ENCODE measurements around the gene TLE1.

Gene TLE1

GRCh38 chr9:81585191-81585763 lies 104.1 kb downstream of the TLE1 start:
- no peak overlapping the region for H3K4me3 ChIP-seq (ENCODE audit: low read length)
- TF ChIP-seq ZNF274 (IDR thresholded peaks at IDR 0.05; ENCODE audit: low read depth, low read length) = no peak

- no peak overlapping the region for H3K4me3 ChIP-seq (ENCODE audit: low read length)
- TF ChIP-seq ZNF274 (IDR thresholded peaks at IDR 0.05; ENCODE audit: low read depth, low read length) = no peak
Measured at GRCh38 chr9:81584099-81584498, 105.2 kb downstream of the TLE1 start.

DNA sequence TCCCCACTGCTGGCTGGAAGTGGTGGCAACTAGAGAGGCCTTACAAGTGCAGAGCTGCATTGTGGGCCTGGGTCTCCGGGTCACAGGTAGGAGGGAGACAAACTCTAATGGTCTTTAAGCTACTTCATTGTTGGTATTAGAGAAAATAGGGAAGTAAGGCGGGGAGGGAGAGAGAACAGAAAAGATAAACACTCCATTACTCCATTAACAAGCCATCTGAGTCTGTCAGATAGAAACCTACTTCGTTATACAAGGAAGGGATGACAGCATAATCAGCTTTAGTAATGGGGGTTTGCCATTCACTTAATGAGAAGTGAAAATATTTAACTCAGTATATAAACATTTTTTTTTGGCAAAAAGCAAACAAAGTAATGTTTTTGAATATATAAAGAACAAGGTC lies 107.4 kb downstream of the TLE1 start:
- H3K4me3 ChIP-seq (ENCODE audit: low read length) = no peak overlapping the region
- TF ChIP-seq ZNF274 (IDR thresholded peaks at IDR 0.05; ENCODE audit: low read depth, low read length) = no peak

GRCh38 chr9:81579381-81579780 lies 110.0 kb downstream of the TLE1 start:
- no peak for TF ChIP-seq ZNF274 (IDR thresholded peaks at IDR 0.05; ENCODE audit: low read depth, low read length)

DNA sequence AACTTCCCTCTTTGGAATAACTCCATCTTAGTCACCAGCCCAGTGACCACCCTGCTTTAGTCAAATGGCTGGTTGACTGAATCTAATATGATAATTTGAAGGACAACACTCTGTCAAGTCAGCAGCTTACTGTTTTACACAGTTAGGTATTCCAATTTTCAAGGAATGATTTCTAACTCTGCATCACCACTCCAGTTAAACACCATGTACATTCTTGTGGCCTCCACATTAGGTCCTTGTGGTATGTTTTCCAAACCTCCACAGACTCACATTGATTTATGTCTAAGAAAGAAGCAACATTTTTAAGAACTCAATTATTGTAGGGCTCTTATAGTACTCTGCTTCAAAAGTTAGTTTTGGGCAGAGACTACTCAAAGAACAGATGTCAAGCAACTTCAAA lies 110.7 kb downstream of the TLE1 start:
- no peak overlapping the region for H3K4me3 ChIP-seq (ENCODE audit: low read length)
- TF ChIP-seq ZNF274 (IDR thresholded peaks at IDR 0.05; ENCODE audit: low read depth, low read length) = no peak

More at GRCh38 chr9:81579381-81579780, 110.0 kb downstream of the TLE1 start:
- H3K4me3 ChIP-seq (ENCODE audit: low read length) = no peak overlapping the region

- H3K4me3 ChIP-seq (ENCODE audit: low read length) = no peak overlapping the region
- TF ChIP-seq ZNF274 (IDR thresholded peaks at IDR 0.05; ENCODE audit: low read depth, low read length) = no peak
Measured at GRCh38 chr9:81575956-81576355, 113.4 kb downstream of the TLE1 start.

- no peak for TF ChIP-seq ZNF274 (IDR thresholded peaks at IDR 0.05; ENCODE audit: low read depth, low read length)
- no peak overlapping the region for H3K4me3 ChIP-seq (ENCODE audit: low read length)
Measured at GRCh38 chr9:81574405-81574804, 114.9 kb downstream of the TLE1 start.

DNA sequence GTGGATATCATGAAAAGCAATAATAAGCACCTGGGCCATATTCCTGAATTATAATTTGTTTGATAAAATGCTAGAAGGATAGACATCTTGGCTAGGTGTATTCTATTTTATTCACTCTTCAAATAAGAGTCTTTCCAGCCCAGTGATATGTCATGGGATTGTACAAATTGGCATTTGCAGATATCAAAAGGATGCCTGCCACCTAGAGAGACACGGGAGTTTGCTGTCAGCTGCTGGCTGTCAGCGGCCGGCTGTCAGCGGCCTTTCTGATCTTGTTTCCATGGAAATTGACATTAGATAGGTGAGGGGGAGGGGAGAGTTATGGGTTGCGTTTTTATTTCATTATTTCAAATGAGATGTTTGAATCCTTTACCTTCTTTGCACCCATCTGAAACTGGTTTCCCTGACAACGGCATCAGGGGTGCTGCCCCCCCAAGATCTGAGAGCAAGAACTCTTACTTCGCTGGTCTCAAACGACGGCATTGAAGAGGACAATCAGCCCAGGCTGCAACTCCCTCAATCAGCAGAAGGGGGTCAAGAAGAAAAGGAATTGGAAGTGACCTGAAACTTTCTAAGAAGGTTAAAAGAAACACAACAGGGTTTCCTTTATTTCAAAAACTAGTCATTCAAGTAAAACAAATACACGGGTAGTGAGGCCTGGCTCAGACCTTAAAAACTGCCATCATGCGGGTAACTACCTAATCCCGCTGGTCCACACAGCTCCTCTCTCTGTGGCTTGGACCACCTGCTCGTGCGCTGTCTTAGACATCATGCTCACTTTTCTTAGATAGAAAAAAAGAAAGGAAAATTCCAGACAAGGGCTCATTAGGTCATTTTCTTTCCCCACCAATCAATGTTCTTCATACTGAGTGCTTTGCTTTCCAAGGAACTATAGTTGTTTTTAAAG lies 115.7 kb downstream of the TLE1 start:
- no peak overlapping the region for H3K4me3 ChIP-seq (ENCODE audit: low read length)
- TF ChIP-seq ZNF274 (IDR thresholded peaks at IDR 0.05; ENCODE audit: low read depth, low read length) = no peak

DNA sequence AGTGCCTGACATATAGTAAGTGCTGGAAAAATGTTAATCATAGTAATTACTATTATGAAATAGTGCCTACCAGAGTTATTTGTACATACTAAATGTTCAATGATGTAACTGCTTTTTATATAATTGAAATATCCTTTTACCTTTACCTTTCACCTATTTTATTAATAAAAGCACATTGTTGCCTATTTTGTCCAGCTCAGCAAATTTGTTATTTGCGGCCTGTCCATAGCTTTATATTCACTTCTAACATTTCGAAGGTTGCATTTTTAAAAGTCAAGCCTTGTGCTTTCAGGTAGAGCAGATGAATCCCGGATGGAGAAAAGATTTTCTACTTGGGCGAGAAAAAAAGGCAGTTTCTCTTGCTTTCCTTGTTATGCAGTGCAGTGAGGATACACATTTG lies 119.3 kb downstream of the TLE1 start:
- TF ChIP-seq ZNF274 (IDR thresholded peaks at IDR 0.05; ENCODE audit: low read depth, low read length) = no peak
- no peak overlapping the region for H3K4me3 ChIP-seq (ENCODE audit: low read length)

- no peak for TF ChIP-seq ZNF274 (IDR thresholded peaks at IDR 0.05; ENCODE audit: low read depth, low read length)
Measured at GRCh38 chr9:81566074-81566698, 123.2 kb downstream of the TLE1 start.

GRCh38 chr9:81565609-81566008 lies 123.7 kb downstream of the TLE1 start:
- no peak for TF ChIP-seq ZNF274 (IDR thresholded peaks at IDR 0.05; ENCODE audit: low read depth, low read length)
- no peak overlapping the region for H3K4me3 ChIP-seq (ENCODE audit: low read length)

More at GRCh38 chr9:81566074-81566698, 123.2 kb downstream of the TLE1 start:
- no peak overlapping the region for H3K4me3 ChIP-seq (ENCODE audit: low read length)

GRCh38 chr9:81565144-81565543 lies 124.2 kb downstream of the TLE1 start:
- TF ChIP-seq ZNF274 (IDR thresholded peaks at IDR 0.05; ENCODE audit: low read depth, low read length) = no peak
- no peak overlapping the region for H3K4me3 ChIP-seq (ENCODE audit: low read length)

- no peak overlapping the region for H3K4me3 ChIP-seq (ENCODE audit: low read length)
- TF ChIP-seq ZNF274 (IDR thresholded peaks at IDR 0.05; ENCODE audit: low read depth, low read length) = no peak
Measured at GRCh38 chr9:81564632-81565031, 124.7 kb downstream of the TLE1 start.

- TF ChIP-seq ZNF274 (IDR thresholded peaks at IDR 0.05; ENCODE audit: low read depth, low read length) = no peak
- H3K4me3 ChIP-seq (ENCODE audit: low read length) = no peak overlapping the region
Measured at GRCh38 chr9:81563739-81564138, 125.6 kb downstream of the TLE1 start.

GRCh38 chr9:81563020-81563407 lies 126.3 kb downstream of the TLE1 start:
- TF ChIP-seq ZNF274 (IDR thresholded peaks at IDR 0.05; ENCODE audit: low read depth, low read length) = no peak
- H3K4me3 ChIP-seq (ENCODE audit: low read length) = no peak overlapping the region

Measured in GM08714 (cell line).